Amygdala (tissue), 56 donors: ENCODE results near the gene UQCRQ.
A peak's percentile ranks its signal among the peaks of the same experiment; 100 is the strongest.

Source experiments
- DNase-seq, 56 donors: peaks; one replicate each; lab custom pipeline; 2025; lab: John Stamatoyannopoulos, UW

The UQCRQ gene

DNA sequence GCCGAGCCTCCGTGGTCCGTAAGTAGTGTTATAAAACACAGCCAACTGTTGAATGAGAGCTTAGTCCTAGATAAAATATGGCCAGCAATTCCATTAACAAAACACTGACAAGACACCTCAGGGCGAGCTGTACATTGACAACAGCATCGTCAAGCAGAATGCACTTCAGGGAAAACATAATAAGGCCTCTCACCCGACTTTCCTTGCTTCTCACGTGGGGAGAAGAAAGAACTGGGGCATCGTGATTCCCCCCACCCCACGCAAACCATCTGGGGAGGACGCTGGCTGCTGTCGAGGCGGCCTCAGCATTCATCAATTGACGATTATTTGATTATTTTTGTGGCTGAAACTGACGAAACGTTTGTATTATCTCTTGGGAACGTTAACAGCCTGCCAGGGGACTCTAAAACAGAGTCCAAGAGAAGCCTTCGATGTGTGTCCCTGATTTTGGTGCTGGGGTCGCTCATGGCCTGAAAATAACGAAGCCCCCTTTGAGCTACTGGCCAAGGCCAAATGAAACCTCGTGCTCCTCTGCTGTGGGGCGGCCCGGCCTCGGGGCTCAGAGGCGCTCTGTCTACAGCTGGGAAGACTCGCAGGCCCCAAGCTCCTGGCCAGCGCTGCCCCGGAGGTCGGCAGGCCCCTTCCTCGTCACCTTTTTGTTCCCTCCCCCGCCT is 637 bp upstream of the UQCRQ start:
- DNase-seq, result peak in 1 of 56 donors; percentile 35

DNA sequence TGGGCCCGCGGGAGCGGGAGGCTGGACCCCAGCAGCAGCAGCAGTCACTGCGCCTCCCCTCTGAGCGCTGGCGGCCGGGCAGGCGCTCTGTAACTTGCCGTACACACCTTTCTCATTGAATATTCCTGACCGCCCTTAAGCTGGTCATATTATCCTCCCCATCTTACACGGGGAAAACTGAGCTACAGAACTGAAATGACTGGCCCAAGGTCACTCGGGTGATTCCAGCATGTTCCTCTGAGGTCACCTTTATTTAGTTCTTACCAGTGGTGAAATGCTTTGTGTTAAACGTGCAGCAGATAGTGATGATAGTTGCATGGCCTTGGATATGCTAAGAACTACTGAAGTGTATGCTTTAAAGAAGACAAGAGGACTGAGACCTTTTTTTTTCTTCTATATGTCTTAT is 607 bp downstream of the UQCRQ start:
- no peak for DNase-seq

DNA sequence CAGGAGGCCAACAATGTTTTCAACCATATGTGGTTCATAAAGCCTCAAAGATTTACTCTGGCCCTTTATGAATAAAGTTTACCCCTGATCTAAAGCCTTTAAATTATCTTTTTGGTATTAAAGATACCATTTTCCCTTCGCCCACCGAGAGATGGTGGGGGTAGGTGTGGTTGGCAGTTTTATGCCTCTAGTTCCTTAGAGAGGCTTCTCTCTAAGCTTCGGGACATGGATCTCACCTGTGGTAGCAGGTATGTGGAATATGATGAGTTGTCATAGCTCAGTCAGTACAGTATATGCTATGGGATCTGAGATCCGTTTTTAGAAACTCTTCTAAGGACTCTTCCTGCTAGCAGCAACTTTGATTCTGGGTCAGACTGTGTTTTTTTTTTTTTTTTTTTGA is 2.3 kb downstream of the UQCRQ start:
- no peak for DNase-seq

DNA sequence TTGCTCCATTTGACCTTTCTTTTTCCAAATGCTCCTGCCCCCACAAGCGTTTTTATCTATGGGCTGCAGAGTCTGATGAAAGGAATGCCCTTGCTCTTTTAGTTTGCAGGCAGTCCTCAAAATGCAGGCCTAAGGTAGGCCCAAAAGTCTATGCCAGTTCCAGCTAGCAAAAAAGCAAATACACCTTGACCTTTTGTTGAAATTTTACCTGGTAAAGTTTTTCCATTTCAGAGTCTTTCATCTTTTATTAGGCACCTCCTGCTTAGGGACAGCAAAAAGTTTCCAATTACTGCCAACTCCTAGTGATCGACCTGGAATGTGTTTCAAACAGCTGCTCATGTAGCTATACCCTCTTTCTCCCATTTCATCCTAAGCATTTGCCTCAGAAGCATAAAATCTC is 4.4 kb downstream of the UQCRQ start:
- DNase-seq, result no peak

DNA sequence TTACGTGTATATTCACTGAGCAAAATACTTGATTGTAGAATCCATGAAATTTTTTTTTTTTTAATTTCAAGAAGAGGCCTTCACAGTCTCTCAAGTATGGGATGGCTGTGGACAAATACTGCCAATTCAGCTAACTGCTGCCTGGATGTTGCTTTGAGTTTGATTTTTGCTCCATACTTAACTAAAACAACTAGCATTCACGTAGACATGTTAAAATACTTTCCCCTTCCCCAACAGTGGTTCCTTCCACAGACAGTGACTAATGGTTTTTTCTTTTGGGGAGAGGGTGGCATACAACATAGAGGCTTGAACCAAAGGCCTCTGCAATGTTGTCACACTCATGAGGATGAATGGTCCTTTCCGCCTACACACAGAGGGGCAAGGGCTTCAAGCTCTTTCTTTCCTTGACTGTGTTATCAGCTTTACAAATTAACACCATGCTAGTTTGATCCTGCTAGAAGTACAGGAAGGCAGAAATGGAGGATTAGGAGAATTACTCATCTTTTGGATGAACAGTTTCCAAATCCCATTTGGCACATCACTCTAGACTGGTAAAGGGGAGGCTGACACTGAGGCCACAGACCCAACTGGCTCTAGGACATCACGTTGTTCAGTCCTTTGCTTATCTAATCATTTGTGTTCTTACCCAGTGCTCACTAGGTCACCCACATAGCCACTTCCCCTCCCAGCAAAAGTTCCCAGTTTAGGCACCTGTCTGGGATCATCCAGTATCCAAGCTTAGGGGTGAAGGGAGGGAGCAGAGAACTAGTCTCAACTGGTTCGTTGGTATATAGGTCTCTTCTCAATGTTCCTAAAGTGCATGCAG is 5.2 kb downstream of the UQCRQ start:
- no peak for DNase-seq

DNA sequence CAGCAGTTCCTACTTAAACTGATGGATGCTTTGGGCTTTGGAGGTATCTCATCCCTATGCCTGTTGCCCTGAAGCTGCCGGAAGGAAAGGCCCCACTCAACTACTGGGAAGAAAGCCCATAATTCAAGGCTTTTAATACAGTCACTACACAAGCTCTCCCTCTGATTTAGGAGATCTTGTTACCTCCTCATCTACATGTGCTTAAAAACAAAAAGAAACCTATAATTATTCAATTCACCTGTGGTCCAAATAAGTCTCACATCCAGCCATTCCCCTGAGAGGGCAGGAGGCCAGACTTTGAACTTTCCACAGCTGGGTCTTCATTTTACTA is 6.3 kb downstream of the UQCRQ start:
- no peak for DNase-seq

DNA sequence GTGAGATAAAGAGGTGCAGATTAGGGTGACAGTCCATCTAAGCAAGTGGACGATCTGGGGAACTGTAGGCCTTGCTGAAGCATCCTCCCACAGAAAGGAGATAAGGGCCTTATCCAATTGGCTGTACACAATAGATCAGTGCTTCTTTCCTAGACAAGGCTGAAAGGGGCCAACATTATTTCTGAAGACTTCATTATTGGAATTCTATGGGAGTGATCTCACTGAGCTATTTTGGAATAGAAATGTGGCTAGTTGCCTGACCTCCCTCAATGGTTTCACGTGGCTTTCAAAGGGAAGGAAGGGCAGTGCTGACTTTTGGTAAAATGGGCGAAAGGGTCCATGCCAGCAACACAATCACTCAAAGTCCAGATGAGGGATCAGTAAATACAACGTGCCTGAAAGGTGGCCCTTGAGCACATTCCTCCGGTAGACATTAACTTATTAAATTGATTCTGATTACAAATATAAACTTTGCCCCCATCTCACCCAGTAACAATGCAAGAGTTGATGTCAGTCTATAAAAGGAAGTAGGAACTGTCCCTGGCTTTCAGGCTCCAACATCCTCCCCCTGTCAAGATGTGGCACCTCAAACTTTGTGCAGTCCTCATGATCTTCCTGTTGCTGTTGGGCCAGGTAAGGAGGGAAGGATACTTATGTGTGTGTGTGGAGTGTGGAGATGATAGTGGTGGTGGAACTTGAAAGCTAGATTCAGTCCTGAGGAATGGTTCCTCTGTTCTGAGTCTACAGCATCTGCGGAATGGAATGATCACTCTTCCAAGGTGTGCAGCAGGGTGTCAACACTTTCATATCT is 6.9 kb downstream of the UQCRQ start, which contains the start of gene LEAP2:
TSS of gene LEAP2 (plus strand) at position 550 of the 811 bp plus-strand sequence. CDS start at position 577, 27 bp downstream.
- DNase-seq, result no peak

DNA sequence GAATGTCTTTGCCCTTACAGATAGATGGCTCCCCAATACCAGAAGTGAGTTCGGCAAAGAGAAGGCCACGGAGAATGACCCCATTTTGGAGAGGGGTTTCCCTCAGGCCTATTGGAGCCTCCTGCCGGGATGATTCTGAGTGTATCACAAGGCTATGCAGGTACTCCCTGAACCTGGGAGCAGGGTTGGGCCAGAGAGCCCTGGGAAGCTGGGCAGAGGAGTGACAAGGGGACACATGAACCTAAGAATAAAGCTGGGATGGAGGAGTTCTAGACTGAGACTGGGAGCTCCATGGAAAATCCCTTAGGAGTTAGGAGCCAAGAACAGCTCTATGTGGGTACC is 7.5 kb downstream of the UQCRQ start:
- no peak for DNase-seq

DNA sequence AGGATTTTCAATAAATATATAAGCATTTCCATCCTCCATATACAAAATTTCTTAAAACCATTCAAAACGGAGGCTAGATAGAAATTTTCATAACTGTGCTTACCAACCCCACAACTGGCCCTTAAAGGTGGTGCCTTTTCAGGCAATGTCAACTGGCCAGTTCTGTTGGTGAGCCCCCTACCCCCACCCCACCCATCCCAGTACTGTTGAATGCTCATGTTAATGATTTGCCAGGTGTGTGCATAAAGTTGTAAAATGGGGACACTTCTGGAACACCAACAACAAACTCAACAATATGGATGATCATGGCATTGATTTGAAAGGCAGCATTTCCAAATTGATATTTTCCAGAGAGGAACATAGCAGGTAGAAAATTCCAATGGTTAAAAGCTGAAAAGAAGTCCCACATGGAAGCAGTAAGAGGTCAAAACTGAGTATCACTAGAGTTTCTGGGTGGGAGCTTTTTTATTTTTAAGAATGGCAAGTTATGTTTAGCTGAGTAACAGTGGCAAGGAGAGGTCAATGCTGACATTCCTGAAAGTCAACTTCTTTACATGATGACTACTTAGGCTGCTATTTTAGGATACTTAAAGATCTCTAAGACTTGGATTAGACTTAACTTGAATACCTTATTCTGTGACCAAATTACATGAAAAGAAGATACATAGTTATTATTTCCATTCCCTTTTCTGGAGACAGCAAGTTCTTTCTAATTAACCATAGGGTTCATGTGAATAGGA is 9.7 kb downstream of the UQCRQ start:
- no peak for DNase-seq

DNA sequence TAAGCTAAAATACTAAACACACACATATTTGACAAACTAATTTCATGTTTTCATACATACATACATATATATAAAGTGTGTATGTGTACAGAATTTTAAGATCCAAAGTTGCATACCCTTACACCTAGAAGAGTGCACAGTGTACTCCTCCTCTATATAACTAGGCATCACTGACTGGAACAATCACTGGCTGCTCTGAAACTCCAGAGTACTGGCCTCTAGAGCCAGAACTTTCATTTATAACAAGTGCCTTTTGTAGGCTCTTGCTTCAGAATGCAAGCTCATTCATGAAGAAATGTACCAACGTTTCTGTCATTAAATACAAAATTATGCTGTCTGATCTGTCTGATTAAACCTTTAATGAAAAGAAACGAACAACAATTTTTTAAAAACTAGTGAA is 11.0 kb downstream of the UQCRQ start:
- peak in 2 of 56 donors; percentile 14 to 19 for DNase-seq

DNA sequence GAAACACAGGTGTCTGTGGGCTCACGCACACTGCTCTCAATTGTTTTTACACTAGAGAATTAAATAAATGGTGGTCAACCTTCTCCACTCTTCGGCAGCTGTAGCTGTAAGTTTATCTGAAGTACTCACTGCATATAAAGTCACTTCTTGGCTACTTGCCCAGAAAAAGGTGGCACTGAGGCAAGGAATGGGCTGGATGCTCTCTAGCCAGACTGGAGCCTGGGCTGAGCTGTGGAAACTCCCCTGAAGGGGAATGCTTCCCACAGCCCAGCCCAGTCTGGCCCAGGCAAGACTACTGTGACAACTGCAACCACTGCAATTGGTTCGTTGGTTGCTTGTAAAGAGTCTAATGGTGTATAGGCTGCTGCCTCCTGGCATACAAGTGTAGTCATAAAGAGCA is 11.5 kb downstream of the UQCRQ start:
- DNase-seq, result peak in 16 of 56 donors; percentile 4 to 52 (median 18)

DNA sequence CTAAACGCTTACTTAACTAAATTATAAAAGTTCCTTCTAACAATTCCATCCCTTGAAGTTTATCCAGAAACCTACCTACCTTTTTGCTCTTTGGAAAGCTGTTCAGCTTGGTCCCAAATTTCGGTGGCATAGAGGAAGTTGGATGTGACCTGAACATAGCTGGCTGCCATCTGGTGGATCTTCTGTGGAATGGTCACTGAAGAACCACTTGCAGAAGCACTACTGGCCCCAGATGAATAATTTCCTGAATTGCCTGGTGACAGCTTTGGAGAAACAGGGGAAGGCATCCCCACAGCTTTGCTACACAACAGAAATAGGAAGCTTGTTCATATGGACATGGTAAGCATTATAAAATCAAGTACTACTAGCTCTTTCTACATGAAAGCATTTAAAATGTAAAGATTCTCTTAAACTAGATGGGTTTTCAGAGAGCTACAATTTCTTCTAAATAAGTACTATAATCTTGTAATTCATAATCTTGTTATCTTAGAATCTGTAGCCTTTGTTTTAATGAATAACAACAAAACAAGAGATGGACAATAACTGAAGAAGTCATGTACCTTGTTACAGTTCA is 16.9 kb downstream of the UQCRQ start:
- peak in 33 of 56 donors; percentile 15 to 75 (median 41) for DNase-seq

DNA sequence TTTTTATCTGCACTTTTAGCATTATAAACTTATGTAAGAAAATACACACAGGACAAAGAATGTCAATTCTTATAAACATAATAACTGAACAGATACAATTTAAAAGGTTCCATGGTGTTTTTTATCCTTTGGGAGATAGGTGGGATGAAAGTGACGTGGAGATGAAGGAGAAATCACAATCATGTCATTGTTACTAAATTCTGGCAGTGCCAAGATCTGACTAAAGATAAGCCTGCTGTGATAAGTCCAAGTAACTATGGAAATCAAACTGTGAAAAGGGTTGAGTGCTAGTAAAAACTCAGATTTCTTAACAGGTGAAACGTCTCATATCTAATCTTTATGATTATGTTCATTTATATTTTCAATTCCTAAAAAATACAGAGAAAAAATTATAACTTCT is 18.1 kb downstream of the UQCRQ start:
- DNase-seq, result no peak

DNA sequence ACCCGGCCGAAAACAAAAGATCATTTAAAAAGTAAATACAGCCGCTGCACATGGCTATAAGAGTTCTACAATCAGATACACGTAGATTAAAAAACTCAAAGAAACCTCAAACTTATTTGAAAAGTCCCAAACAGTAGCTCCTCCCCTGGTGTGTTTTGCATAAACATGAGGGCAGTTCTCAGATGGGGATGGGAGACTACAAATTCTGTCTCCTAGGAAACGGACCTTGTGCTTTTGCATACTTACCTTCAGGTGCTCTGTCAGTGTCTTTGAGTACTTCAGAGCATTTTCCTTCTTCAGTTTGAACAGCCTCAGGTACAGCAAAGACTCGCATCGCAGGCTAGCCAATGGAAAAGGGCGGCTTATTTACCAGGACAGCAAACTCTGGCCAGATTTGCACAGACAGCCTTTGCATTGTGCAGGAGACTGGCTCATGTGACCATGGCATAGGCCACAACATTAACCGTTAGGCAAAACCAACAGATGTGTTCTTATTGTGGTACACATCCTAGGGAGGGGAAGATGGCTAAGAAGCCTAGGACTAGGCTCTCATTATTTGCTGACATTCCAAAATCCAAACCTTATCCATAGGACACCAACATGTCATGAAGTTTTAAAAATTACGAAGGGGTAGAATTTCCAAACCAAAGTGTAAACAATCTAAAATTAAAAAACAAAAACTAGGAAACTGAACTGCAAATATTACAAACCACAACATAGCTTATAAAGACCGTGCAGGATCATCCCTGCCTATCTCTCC is 19.8 kb downstream of the UQCRQ start:
- peak in 2 of 56 donors; percentile 8 to 17 for DNase-seq

DNA sequence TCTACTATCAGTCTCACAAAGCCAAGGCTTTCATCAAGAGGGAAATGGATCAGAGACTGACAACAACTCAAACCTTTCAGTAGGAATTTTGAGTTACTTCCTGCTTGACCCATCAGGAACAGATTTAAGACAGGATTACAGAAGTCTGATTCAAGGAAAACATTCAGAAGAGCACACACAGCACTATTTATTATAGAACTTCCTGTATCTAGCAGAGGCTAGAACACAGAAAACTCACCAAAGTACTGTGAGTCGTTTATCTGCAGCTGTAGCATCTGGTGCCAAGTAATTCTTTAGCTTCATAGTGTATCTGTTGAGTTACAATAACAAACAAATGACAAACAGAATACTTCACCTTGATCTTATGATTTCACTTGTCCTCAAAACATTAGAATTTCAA is 20.8 kb downstream of the UQCRQ start:
- DNase-seq, result no peak

DNA sequence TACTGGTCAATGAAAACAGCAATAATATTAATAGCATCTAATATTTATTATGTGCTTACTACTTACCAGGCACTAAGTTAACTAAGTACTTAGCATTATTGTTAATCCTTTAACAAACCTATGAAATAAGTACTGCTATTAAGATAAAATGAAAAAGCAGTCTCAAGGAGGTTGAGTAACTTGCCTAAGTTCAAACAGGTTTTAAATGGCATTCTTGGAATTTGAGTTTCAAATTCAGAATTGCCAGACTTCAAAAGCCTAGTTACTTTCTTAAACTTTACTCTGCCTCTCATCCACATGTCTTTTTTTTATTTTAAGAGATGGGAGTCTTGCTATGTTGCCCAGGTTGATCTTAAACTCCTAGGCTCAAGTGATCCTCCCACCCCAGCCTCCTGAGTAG is 23.1 kb downstream of the UQCRQ start:
- no peak for DNase-seq

DNA sequence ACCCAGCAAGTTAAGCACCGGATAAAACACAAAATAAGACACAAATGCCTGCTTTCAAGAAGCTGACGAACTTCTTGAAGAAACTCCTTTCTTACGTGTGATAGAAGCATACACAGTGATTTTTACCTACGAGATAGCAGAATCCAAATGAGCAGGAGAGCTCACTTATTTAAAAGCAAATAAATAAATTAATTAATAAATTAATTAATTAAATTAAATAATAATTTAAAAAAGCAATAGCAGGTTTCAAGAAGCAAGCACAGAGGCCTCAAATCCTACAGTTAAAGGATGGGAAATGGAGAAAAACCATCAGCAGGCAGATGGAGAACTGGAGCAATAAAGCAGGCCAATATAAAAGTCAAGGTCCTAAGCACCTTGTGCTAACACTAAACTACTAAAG is 24.4 kb downstream of the UQCRQ start:
- no peak for DNase-seq

DNA sequence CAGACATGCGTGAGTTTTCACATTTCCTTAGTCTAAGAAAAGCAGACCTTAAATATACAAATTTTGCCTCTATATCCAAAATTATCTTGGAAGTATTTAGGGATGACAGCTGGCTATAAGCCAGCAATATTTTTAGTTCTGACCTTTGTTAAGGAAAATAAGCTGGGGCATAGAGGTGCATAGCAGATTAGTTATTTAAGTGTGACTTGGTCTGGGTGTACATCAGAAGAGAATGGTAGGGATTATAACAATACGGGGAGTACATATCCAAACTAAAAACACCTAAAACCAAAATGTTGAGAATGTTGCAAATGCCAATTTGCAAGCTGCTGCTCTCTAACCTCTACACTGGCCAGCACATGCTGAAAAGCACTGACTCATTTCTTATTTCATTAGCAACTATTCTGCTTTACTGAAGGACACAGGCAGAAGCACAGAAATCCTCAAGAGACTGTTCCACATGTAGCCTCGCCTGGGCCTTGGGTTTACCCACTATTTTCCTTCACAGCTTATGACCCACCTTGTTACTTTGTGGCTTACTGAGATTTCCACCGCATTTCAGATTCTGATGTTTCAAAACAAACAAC is 29.4 kb downstream of the UQCRQ start:
- no peak for DNase-seq

DNA sequence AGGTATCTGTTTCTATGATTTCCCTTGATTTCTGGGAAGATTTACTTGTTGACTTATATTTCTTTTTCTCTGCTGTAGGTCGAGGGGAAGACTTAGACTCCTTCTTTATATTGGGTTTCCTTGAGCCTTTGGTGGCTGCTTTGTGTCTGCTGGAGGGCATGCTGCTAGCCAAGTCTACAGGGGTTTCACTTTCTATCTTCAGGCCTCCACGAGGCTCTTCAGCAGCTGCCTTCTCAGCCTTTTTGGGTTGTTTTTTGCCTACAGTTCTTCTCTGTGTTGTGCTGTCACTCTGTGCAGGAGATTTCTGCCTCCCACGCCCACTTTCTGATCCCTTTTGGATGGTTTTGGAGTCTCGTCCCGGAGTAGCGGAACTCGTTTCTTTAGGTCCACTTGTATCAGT is 30.2 kb downstream of the UQCRQ start:
- no peak for DNase-seq
